Astrocyte of the cerebellum (primary cell): ENCODE measurements around the gene ARHGAP45.

Experiments used
- DNase-seq: peaks from one replicate; pipeline ENCODE4 v3.0.0-alpha.2; 2011; ENCODE audit warnings: low read depth
- H3K4me3 ChIP-seq: 2 replicates; pipeline ENCODE4 v1.5.1; 2011; ENCODE audit warnings: mild to moderate bottlenecking, low read depth, low read length, moderate library complexity
- CTCF ChIP-seq: IDR thresholded peaks from 2 replicates; pipeline ENCODE4 v1.5.1; 2012; ENCODE audit warnings: low read length, low read depth, moderate library complexity, mild to moderate bottlenecking; ENCODE audit errors: missing control alignments
- in situ Hi-C: cut with HindIII; loops from 2 replicates; pipeline ENCODE4 v1.10.0; 2017; ENCODE audit warnings: low sequenced_read_pairs

The ARHGAP45 gene

GRCh38 chr19:1052349-1052975 lies 14.5 kb upstream of the ARHGAP45 start:
- DNase-seq: no peak
- in situ Hi-C loops: no loop called here
- H3K4me3 ChIP-seq: no peak overlapping the region
- TF ChIP-seq CTCF: no peak

- DNase-seq: no peak
- H3K4me3 ChIP-seq: no peak overlapping the region
- TF ChIP-seq CTCF: no peak
- in situ Hi-C loops: no loop called here
Measured at GRCh38 chr19:1053176-1054101, 13.5 kb upstream of the ARHGAP45 start.

- in situ Hi-C loops: no loop called here
- no peak overlapping the region for H3K4me3 ChIP-seq
- no peak for TF ChIP-seq CTCF
- DNase-seq: no peak
Measured at GRCh38 chr19:1054102-1055027, 12.6 kb upstream of the ARHGAP45 start.

- in situ Hi-C loops: no loop called here
- no peak for DNase-seq
- H3K4me3 ChIP-seq: no peak overlapping the region
- TF ChIP-seq CTCF: no peak
Measured at GRCh38 chr19:1055028-1055425, 11.9 kb upstream of the ARHGAP45 start.

GRCh38 chr19:1055886-1056620 lies 10.9 kb upstream of the ARHGAP45 start:
- in situ Hi-C loops: no loop called here
- no peak for TF ChIP-seq CTCF
- H3K4me3 ChIP-seq: no peak overlapping the region
- DNase-seq: no peak
